Measurements from ENCODE around the gene TFIP11.
A peak's percentile ranks its signal among the peaks of the same experiment; 100 is the strongest.

Gene TFIP11

GRCh38 chr22:26476705-26477340, 35.5 kb downstream of the TFIP11 start:
- DNase-seq = peak; percentile 77

- DNase-seq = no peak
Measured at GRCh38 chr22:26474682-26475081, 37.6 kb downstream of the TFIP11 start.

GRCh38 chr22:26471522-26471921, 40.8 kb downstream of the TFIP11 start:
- peak; percentile 84 for DNase-seq

GRCh38 chr22:26470807-26471206, 41.5 kb downstream of the TFIP11 start:
- DNase-seq = no peak

GRCh38 chr22:26466196-26466595, 46.1 kb downstream of the TFIP11 start:
- DNase-seq = no peak

- DNase-seq = no peak
Measured at GRCh38 chr22:26464312-26464711, 48.0 kb downstream of the TFIP11 start.

GRCh38 chr22:26463688-26464087, 48.6 kb downstream of the TFIP11 start:
- DNase-seq = no peak

- DNase-seq = no peak
Measured at GRCh38 chr22:26463101-26463661, 49.1 kb downstream of the TFIP11 start.

- DNase-seq = no peak
Measured at GRCh38 chr22:26462641-26463040, 49.6 kb downstream of the TFIP11 start.

- DNase-seq = no peak
Measured at GRCh38 chr22:26462051-26462450, 50.2 kb downstream of the TFIP11 start.

- DNase-seq = peak; percentile 40
Measured at GRCh38 chr22:26461188-26461810, 51.0 kb downstream of the TFIP11 start.

- DNase-seq = no peak
Measured at GRCh38 chr22:26460202-26460601, 52.1 kb downstream of the TFIP11 start.

- no peak for DNase-seq
Measured at GRCh38 chr22:26457661-26458272, 54.5 kb downstream of the TFIP11 start.

GRCh38 chr22:26453812-26454500, 58.3 kb downstream of the TFIP11 start:
- DNase-seq = no peak

GRCh38 chr22:26453216-26453615, 59.1 kb downstream of the TFIP11 start:
- DNase-seq = no peak

- no peak for DNase-seq
Measured at GRCh38 chr22:26452236-26453016, 59.8 kb downstream of the TFIP11 start.

- DNase-seq = no peak
Measured at GRCh38 chr22:26450453-26451185, 61.7 kb downstream of the TFIP11 start.

GRCh38 chr22:26448941-26449340, 63.3 kb downstream of the TFIP11 start:
- no peak for DNase-seq

GRCh38 chr22:26448334-26448733, 63.9 kb downstream of the TFIP11 start:
- DNase-seq = no peak

GRCh38 chr22:26447584-26448329, 64.5 kb downstream of the TFIP11 start:
- no peak for DNase-seq
